Liver (tissue), 9 donors: ENCODE results near the gene RPUSD1. TPM values are rescaled to one million over a fixed set of nuclear protein-coding genes. Genes with fewer than 3 reads are reported as not detected.

Experiments
- DNase-seq: peaks from one replicate; pipeline ENCODE4 v3.0.0-alpha.2; 2017; ENCODE audit warnings: low spot score
- H3K27ac ChIP-seq, 2 donors: one replicate each; pipeline ENCODE4 v1.7.0; 2013; ENCODE audit warnings: inconsistent platforms in 2 of 2, low read length in 2 of 2, control low read depth in 1 of 2, low read depth in 1 of 2, mild to moderate bottlenecking in 1 of 2
- H3K27me3 ChIP-seq, 4 donors: one replicate each; pipeline versions ENCODE4 v1.6.1 to v1.7.0; 2013; ENCODE audit warnings: low read length in 3 of 4, inconsistent platforms in 1 of 4, mild to moderate bottlenecking in 1 of 4, moderate library complexity in 1 of 4; ENCODE audit not compliant: control insufficient read depth in 4 of 4, insufficient read depth in 4 of 4
- H3K36me3 ChIP-seq, 4 donors: one replicate each; pipeline versions ENCODE4 v1.6.1 to v1.7.0; 2013; ENCODE audit warnings: low read length in 3 of 4, mild to moderate bottlenecking in 3 of 4, low read depth in 1 of 4, moderate library complexity in 1 of 4; ENCODE audit not compliant: control insufficient read depth in 4 of 4, insufficient read depth in 3 of 4
- H3K4me1 ChIP-seq, 4 donors: one replicate each; pipeline versions ENCODE4 v1.6.1 to v1.7.0; 2013; ENCODE audit warnings: low read length in 3 of 4, mild to moderate bottlenecking in 3 of 4, moderate library complexity in 1 of 4; ENCODE audit not compliant: control insufficient read depth in 4 of 4, insufficient read depth in 4 of 4
- H3K4me3 ChIP-seq, 3 donors: one replicate each; pipeline versions ENCODE4 v1.6.1 to v1.7.0; 2013; ENCODE audit warnings: low read length in 3 of 3, control low read depth in 1 of 3, low read depth in 1 of 3, mild to moderate bottlenecking in 1 of 3
- H3K9ac ChIP-seq, 2 donors: one replicate each; pipeline ENCODE4 v1.7.0; 2013; ENCODE audit warnings: low read length in 2 of 2, mild to moderate bottlenecking in 2 of 2, moderate library complexity in 2 of 2, control low read depth in 1 of 2, low read depth in 1 of 2
- H3K9me3 ChIP-seq, 4 donors: one replicate each; pipeline versions ENCODE4 v1.6.1 to v1.7.0; 2013; ENCODE audit warnings: low read length in 3 of 4; ENCODE audit not compliant: control insufficient read depth in 4 of 4
- ATF3 ChIP-seq: IDR thresholded peaks from 2 replicates; pipeline ENCODE4 v1.6.1; 2016; ENCODE audit warnings: antibody characterized with exemption
- CTCF ChIP-seq: fragments of 150-350 bp; IDR thresholded peaks from 2 replicates; pipeline ENCODE4 v1.5.1; 2017; ENCODE audit warnings: improper control_type of control experiment, low read depth, low read length; ENCODE audit not compliant: missing input control
- EGR1 ChIP-seq, 2 donors: IDR thresholded peaks; 2 replicates each; pipeline ENCODE4 v1.6.1; 2016 to 2018; ENCODE audit warnings: antibody characterized with exemption in 2 of 2, low read depth in 2 of 2
- FOXA2 ChIP-seq: IDR thresholded peaks from 2 replicates; pipeline ENCODE4 v1.6.1; 2016; ENCODE audit warnings: antibody characterized with exemption
- GABPA ChIP-seq, 2 donors: IDR thresholded peaks in 1 of 2; conservative IDR thresholded peaks in 1 of 2; 2 replicates each; pipeline ENCODE4 v1.6.1; 2016; ENCODE audit warnings: antibody characterized with exemption in 2 of 2, mild to moderate bottlenecking in 1 of 2, moderate library complexity in 1 of 2
- HNF4A ChIP-seq, 2 donors: conservative IDR thresholded peaks; 2 replicates each; pipeline ENCODE4 v1.6.1; 2016; ENCODE audit warnings: antibody characterized with exemption in 2 of 2, mild to moderate bottlenecking in 2 of 2
- JUND ChIP-seq, 2 donors: IDR thresholded peaks; 2 replicates each; pipeline ENCODE4 v1.6.1; 2016; ENCODE audit warnings: antibody characterized with exemption in 2 of 2
- NR2F2 ChIP-seq: IDR thresholded peaks from 2 replicates; pipeline ENCODE4 v1.6.1; 2016; ENCODE audit warnings: antibody characterized with exemption
- RAD21 ChIP-seq, 2 donors: IDR thresholded peaks; 2 replicates each; pipeline ENCODE4 v1.6.1; 2016; ENCODE audit warnings: antibody characterized with exemption in 2 of 2, mild to moderate bottlenecking in 2 of 2
- REST ChIP-seq: IDR thresholded peaks from 2 replicates; pipeline ENCODE4 v1.6.1; 2016; ENCODE audit warnings: antibody characterized with exemption, mild to moderate bottlenecking
- RXRA ChIP-seq, 2 donors: IDR thresholded peaks; 2 replicates each; pipeline ENCODE4 v1.6.1; 2017 to 2018; ENCODE audit warnings: antibody characterized with exemption in 2 of 2, mild to moderate bottlenecking in 1 of 2
- SP1 ChIP-seq: IDR thresholded peaks from 2 replicates; pipeline ENCODE4 v1.6.1; 2018; ENCODE audit warnings: antibody characterized with exemption, mild to moderate bottlenecking
- TAF1 ChIP-seq: conservative IDR thresholded peaks from 2 replicates; pipeline ENCODE4 v1.6.1; 2016; ENCODE audit warnings: antibody characterized with exemption, mild to moderate bottlenecking
- YY1 ChIP-seq: IDR thresholded peaks from 2 replicates; pipeline ENCODE4 v1.6.1; 2016; ENCODE audit warnings: antibody characterized with exemption, mild to moderate bottlenecking
- ZBTB33 ChIP-seq: IDR thresholded peaks from 2 replicates; pipeline ENCODE4 v1.6.1; 2016; ENCODE audit warnings: antibody characterized with exemption
- WGBS: extraction: QIAGEN DNeasy Blood & Tissue Kit; methylation state at CpG from one replicate; pipeline ENCODE4 v1.1.7; 2013; 5-methylcytosine and 5-hydroxymethylcytosine counted together
- polyA plus RNA-seq, 2 donors: library from polyadenylated mRNA; stranded (reverse) in 1 of 2; unstranded in 1 of 2; fragments of 200-250 nt in 1 of 2; fragments of >200 nt in 1 of 2; fragmentation: Nextera tagmentation in 1 of 2; extraction: Ambion mirVana in 1 of 2; gene quantifications; one replicate each; pipeline versions ENCODE4 v1.2.1 to v1.2.3, GENCODE V29; 2013 to 2015
- total RNA-seq, 2 donors: library from RNA; depleted of rRNA; stranded (reverse); fragments of >200 nt; gene quantifications; one replicate each; pipeline ENCODE4 v1.2.3, GENCODE V29; 2014
- donor health status: healthy.
- donor health status: healthy.
- donor health status: healthy.
- donor health status: healthy.
- donor health status: healthy.

Gene RPUSD1
- total and polyA plus RNA-seq, 4 donors = 4.5 to 10.7 (median 8.9) TPM

GRCh38 chr16:824601-825000, 36.4 kb upstream of the RPUSD1 start:
- Histone ChIP-seq H3K27ac (no peak overlapping the region), H3K4me1 (no peaks in the 10 kb centered on the region), H3K4me3 (no peak overlapping the region), H3K9ac (no peak overlapping the region), H3K9me3 (no peaks in the 10 kb centered on the region), H3K36me3 (no peaks in the 10 kb centered on the region), H3K27me3 (peaks cover 0 to 3% (median 0%) of the 10 kb centered on the region in 4 donors)
- DNase-seq = no peak
- 89% methylated on average over 25 of the region's 25 CpGs for WGBS
- no peak for TF ChIP-seq ZBTB33

GRCh38 chr16:824194-824593, 36.0 kb upstream of the RPUSD1 start:
- H3K9me3 ChIP-seq = no peaks in the 10 kb centered on the region
- TF ChIP-seq FOXA2 (no peak), GABPA (IDR thresholded peaks at IDR 0.05 in 1 of 2, conservative IDR thresholded peaks at IDR 0.05 in 1 of 2) (no peak), ZBTB33 (no peak)
- H3K4me1 ChIP-seq = no peaks in the 10 kb centered on the region
- DNase-seq = no peak
- H3K27ac ChIP-seq = no peak overlapping the region
- WGBS = 85% methylated on average over 22 of the region's 22 CpGs
- no peak overlapping the region for H3K9ac ChIP-seq
- H3K27me3 ChIP-seq = peaks cover 0 to 3% (median 0%) of the 10 kb centered on the region in 4 donors
- no peak overlapping the region for H3K4me3 ChIP-seq
- no peaks in the 10 kb centered on the region for H3K36me3 ChIP-seq

GRCh38 chr16:822909-823297, 34.7 kb upstream of the RPUSD1 start:
- no peak for TF ChIP-seq NR2F2
- no peak for TF ChIP-seq CTCF
- no peak for TF ChIP-seq EGR1 (IDR thresholded peaks at IDR 0.05; ENCODE audit: low read depth in 2 of 2)
- no peak for TF ChIP-seq RXRA (IDR thresholded peaks at IDR 0.05)
- TF ChIP-seq JUND (IDR thresholded peaks at IDR 0.05) = no peak
- no peak for TF ChIP-seq ATF3
- TF ChIP-seq HNF4A (conservative IDR thresholded peaks at IDR 0.05) = no peak
- no peak for TF ChIP-seq YY1
- no peak for TF ChIP-seq RAD21 (IDR thresholded peaks at IDR 0.05)
- no peak for TF ChIP-seq GABPA (IDR thresholded peaks at IDR 0.05 in 1 of 2, conservative IDR thresholded peaks at IDR 0.05 in 1 of 2)
- TF ChIP-seq SP1 = no peak
- no peak for TF ChIP-seq TAF1
- TF ChIP-seq REST = no peak
- no peak for TF ChIP-seq FOXA2
- no peak for TF ChIP-seq ZBTB33
- Histone ChIP-seq H3K4me1 (no peaks in the 10 kb centered on the region), H3K27ac (no peak overlapping the region), H3K9ac (no peak overlapping the region), H3K27me3 (peaks cover 0 to 3% (median 0%) of the 10 kb centered on the region in 4 donors), H3K36me3 (no peaks in the 10 kb centered on the region), H3K4me3 (no peak overlapping the region), H3K9me3 (no peaks in the 10 kb centered on the region)
- DNase-seq = no peak
- WGBS = 84% methylated on average over 9 of the region's 9 CpGs
